PC-9 (cell line): ENCODE results near the gene A4GNT. TPM values are rescaled to one million over a fixed set of nuclear protein-coding genes. Genes with fewer than 3 reads are reported as not detected.
A peak's percentile ranks its signal among the peaks of the same experiment; 100 is the strongest.
"Not testable (repeated sequence)": the region's sequence is repeated elsewhere in the genome, so short reads cannot be mapped to it uniquely, and the experiment has no call there.

ENCODE experiments used
- BruUV-seq: library from RNA; stranded (reverse); fragments of 400-500 nt; replicated peaks from 2 replicates; lab custom pipeline; 2021; lab: Mats Ljungman, UMichigan
- CTCF ChIA-PET: fragments of 300-600 bp; sonication (Branson Sonifier 250); formaldehyde crosslinking; loops from one replicate; lab custom pipeline; 2022; ENCODE audit warnings: antibody characterized with exemption; lab: Charles Lee
- POLR2A ChIA-PET: fragments of 300-600 bp; sonication (Branson Sonifier 250); formaldehyde crosslinking; loops from one replicate; lab custom pipeline; 2022; ENCODE audit warnings: antibody characterized with exemption; ENCODE audit not compliant: unreplicated experiment; lab: Charles Lee
- DNase-seq, 2 experiments: peaks; one replicate each; pipeline versions ENCODE4 v3.0.0 to v3.0.0-alpha.2; 2015 to 2022; ENCODE audit warnings: mixed read lengths in 1 of 2
- H2AFZ ChIP-seq: fragments of 200-600 bp; sonication (generic); 2 replicates; pipeline ENCODE4 v1.8.1; 2017; ENCODE audit warnings: antibody characterized with exemption
- H3F3A ChIP-seq: fragments of 200-600 bp; sonication (generic); 2 replicates; pipeline ENCODE4 v1.8.1; 2017; ENCODE audit warnings: antibody characterized with exemption, mild to moderate bottlenecking, low read depth; ENCODE audit not compliant: insufficient read depth
- H3K27ac ChIP-seq: fragments of 200-600 bp; sonication (generic); 2 replicates; pipeline ENCODE4 v1.6.1; 2016; ENCODE audit warnings: mixed run types
- H3K27me3 ChIP-seq: fragments of 200-600 bp; sonication (generic); 2 replicates; pipeline ENCODE4 v1.6.1; 2016; ENCODE audit warnings: low read depth, mixed run types; ENCODE audit not compliant: insufficient read depth
- H3K36me3 ChIP-seq: fragments of 200-600 bp; sonication (generic); 2 replicates; pipeline ENCODE4 v1.6.1; 2016; ENCODE audit warnings: low read depth, mixed run types
- H3K4me1 ChIP-seq: fragments of 200-600 bp; sonication (generic); replicated peaks from 2 replicates; pipeline ENCODE4 v1.6.1; 2016; ENCODE audit warnings: mixed run types; ENCODE audit not compliant: insufficient read depth
- H3K4me2 ChIP-seq: fragments of 200-600 bp; sonication (generic); 2 replicates; pipeline ENCODE4 v1.6.1; 2017; ENCODE audit warnings: mixed run types
- H3K4me3 ChIP-seq: fragments of 200-600 bp; sonication (generic); 2 replicates; pipeline ENCODE4 v1.6.1; 2016; ENCODE audit warnings: mixed run types
- H3K79me2 ChIP-seq: fragments of 200-600 bp; sonication (generic); 2 replicates; pipeline ENCODE4 v1.6.1; 2017; ENCODE audit warnings: low read depth, mixed run types
- H3K9me2 ChIP-seq: fragments of 200-600 bp; sonication (generic); 2 replicates; pipeline ENCODE4 v1.8.1; 2017; ENCODE audit warnings: mild to moderate bottlenecking; ENCODE audit not compliant: insufficient read depth
- H3K9me3 ChIP-seq: fragments of 200-600 bp; sonication (generic); 2 replicates; pipeline ENCODE4 v1.8.1; 2016; ENCODE audit warnings: low read depth; ENCODE audit not compliant: insufficient read depth
- H4K20me1 ChIP-seq: fragments of 200-600 bp; sonication (generic); 2 replicates; pipeline ENCODE4 v1.8.1; 2017; ENCODE audit not compliant: insufficient read depth
- EZH2 ChIP-seq: fragments of 200-600 bp; sonication (generic); IDR thresholded peaks from 2 replicates; pipeline ENCODE4 v1.8.0; 2017; ENCODE audit warnings: antibody characterized with exemption, low read depth
- intact Hi-C: fragments of 100-400 bp; cut with micrococcal nuclease; formaldehyde crosslinking; loops from one replicate; pipeline ENCODE4 v1.10.0; 2022; ENCODE audit not compliant: unreplicated experiment
- total RNA-seq: library from RNA; stranded (reverse); gene quantifications from 2 replicates; pipeline ENCODE4 v1.2.3, GENCODE V29; 2021
- TF ChIP-seq, protein P1 (sequence below): fragments of 200-600 bp; sonication (generic); conservative IDR thresholded peaks from 2 replicates; pipeline ENCODE4 v1.6.1; 2017; ENCODE audit warnings: mixed run types, antibody characterized with exemption, mild to moderate bottlenecking, moderate library complexity

A4GNT gene
- total RNA-seq, 1 experiment from 2014 or later = not detected

DNA sequence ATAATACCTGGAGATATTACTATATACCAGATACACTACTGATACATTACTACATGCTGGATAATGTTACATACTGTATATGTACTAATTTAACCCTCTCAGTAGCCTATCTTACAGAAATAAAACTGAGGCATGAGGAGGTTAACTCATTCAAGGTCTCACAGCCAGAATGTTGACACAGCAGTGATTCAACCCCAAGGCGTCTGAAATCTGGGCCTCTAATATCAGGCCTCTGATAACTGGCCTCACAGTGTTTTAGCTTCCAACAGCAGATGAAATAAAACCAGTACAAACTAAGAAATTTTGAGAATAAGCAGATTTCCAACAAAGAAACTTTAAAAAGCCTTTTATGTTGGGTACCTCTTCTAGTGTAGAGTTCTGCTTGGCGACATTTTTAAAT, 40.2 kb downstream of the A4GNT start:
- Histone ChIP-seq H3F3A (peaks cover 12% of the 10 kb centered on the region; the same call in 1 of the 2 replicates), H3K4me3 (no peak overlapping the region), H3K9me3 (no peaks in the 10 kb centered on the region), H3K27ac (no peak overlapping the region), H3K27me3 (no peaks in the 10 kb centered on the region), H3K79me2 (no peaks in the 10 kb centered on the region), H3K4me2 (no peak overlapping the region), H3K36me3 (no peaks in the 10 kb centered on the region), H2AFZ (no peak overlapping the region), H3K4me1 (peaks cover 36% of the 10 kb centered on the region), H3K9me2 (no peaks in the 10 kb centered on the region), H4K20me1 (no peaks in the 10 kb centered on the region)
- no TSS peak for BruUV-seq
- intact Hi-C loops = no loop called here
- TF ChIP-seq EZH2 = no peak
- TF ChIP-seq, protein P1, sequence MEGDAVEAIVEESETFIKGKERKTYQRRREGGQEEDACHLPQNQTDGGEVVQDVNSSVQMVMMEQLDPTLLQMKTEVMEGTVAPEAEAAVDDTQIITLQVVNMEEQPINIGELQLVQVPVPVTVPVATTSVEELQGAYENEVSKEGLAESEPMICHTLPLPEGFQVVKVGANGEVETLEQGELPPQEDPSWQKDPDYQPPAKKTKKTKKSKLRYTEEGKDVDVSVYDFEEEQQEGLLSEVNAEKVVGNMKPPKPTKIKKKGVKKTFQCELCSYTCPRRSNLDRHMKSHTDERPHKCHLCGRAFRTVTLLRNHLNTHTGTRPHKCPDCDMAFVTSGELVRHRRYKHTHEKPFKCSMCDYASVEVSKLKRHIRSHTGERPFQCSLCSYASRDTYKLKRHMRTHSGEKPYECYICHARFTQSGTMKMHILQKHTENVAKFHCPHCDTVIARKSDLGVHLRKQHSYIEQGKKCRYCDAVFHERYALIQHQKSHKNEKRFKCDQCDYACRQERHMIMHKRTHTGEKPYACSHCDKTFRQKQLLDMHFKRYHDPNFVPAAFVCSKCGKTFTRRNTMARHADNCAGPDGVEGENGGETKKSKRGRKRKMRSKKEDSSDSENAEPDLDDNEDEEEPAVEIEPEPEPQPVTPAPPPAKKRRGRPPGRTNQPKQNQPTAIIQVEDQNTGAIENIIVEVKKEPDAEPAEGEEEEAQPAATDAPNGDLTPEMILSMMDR = no peak
- POLR2A ChIA-PET = no interaction called here
- CTCF ChIA-PET = no interaction called here
- no peak for DNase-seq

DNA sequence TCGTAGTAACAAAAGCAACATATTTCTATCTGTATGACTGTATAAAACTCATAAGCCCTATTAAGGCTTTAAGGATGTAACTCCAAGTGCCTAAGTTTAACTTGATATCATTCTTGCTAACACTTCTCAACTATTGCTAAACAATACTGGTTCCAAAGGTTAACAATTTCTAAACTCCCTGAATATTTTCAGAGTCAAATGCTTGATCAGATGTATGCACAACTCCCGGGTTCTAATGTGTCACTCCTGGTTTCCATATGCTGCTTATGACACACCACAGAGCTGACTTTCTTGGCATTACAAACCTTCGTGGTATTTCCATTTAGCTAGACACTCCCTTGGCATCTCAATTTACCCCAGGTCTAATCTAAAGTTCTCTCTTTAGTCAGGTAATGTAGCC, 43.1 kb downstream of the A4GNT start:
- Histone ChIP-seq H3K79me2 (no peaks in the 10 kb centered on the region), H3K27ac (peak overlapping the region; percentile 65), H3K4me3 (no peak overlapping the region), H3K9me3 (no peaks in the 10 kb centered on the region), H4K20me1 (no peaks in the 10 kb centered on the region), H2AFZ (no peak overlapping the region), H3K9me2 (no peaks in the 10 kb centered on the region), H3F3A (peaks cover 12% of the 10 kb centered on the region; the same call in 1 of the 2 replicates), H3K4me2 (peak overlapping the region; percentile 12), H3K4me1 (peaks cover 31% of the 10 kb centered on the region), H3K27me3 (no peaks in the 10 kb centered on the region), H3K36me3 (no peaks in the 10 kb centered on the region)
- POLR2A ChIA-PET = interaction anchor here (0.5 kb wide), 1 partner anchor 12 kb away, joined by 8 read pairs; no protein-coding TSS in a partner anchor
- no TSS peak for BruUV-seq
- no peak for TF ChIP-seq EZH2
- TF ChIP-seq, protein P1 = no peak
- intact Hi-C loops = no loop called here
- CTCF ChIA-PET = interaction anchor here (0.5 kb wide), 1 partner anchor 31 kb away, joined by 3 read pairs; no protein-coding TSS in a partner anchor
- DNase-seq = peak in 1 of 2 experiments; percentile 92

DNA sequence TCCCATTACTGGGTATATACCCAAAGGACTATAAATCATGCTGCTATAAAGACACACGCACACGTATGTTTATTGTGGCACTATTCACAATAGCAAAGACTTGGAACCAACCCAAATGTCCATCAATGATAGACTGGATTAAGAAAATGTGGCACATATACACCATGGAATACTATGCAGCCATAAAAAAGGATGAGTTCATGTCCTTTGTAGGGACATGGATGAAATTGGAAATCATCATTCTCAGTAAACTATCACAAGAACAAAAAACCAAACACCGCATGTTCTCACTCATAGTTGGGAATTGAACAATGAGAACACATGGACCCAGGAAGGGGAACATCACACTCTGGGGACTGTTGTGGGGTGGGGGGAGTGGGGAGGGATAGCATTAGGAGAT, 46.4 kb downstream of the A4GNT start:
- H2AFZ ChIP-seq, H3K27me3 ChIP-seq, H3K79me2 ChIP-seq, H3K4me2 ChIP-seq, H3K27ac ChIP-seq, H4K20me1 ChIP-seq, DNase-seq, H3K9me2 ChIP-seq, H3K4me3 ChIP-seq, H3K36me3 ChIP-seq, CTCF ChIA-PET, H3K9me3 ChIP-seq, POLR2A ChIA-PET, intact Hi-C loops, BruUV-seq: not testable (repeated sequence)
- peaks cover 45% of the 10 kb centered on the region for H3K4me1 ChIP-seq
- H3F3A ChIP-seq = peaks cover 29% of the 10 kb centered on the region; the same call in 1 of the 2 replicates

DNA sequence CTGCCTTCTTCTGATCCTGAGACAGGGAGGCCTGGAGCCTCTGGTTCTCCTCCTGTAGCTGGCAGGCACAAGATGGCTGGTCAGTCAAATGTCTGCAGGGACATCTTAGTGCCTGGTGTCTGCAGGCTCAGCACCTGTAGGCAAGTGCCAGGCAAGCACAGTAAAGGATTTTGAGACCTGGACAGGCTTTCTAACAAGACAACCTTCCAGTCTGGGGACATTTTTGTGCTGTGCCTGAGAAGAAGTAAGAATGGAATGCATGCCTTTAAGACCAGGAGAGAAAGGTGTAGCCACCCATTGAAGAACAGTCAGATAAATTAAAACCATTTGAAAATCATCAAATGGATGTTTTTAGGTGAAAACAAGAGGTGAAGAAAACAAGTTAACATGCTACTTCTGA, 48.0 kb downstream of the A4GNT start:
- intact Hi-C loops = no loop called here
- H3K4me1 ChIP-seq = peaks cover 40% of the 10 kb centered on the region
- H3K4me3 ChIP-seq = no peak overlapping the region
- TF ChIP-seq EZH2 = no peak
- TF ChIP-seq, protein P1 = no peak
- H2AFZ ChIP-seq = no peak overlapping the region
- H3K9me3 ChIP-seq = no peaks in the 10 kb centered on the region
- H3K4me2 ChIP-seq = no peak overlapping the region
- BruUV-seq = no TSS peak
- H3K27ac ChIP-seq = no peak overlapping the region
- no peaks in the 10 kb centered on the region for H4K20me1 ChIP-seq
- H3F3A ChIP-seq = peaks cover 29% of the 10 kb centered on the region; the same call in 1 of the 2 replicates
- no peaks in the 10 kb centered on the region for H3K36me3 ChIP-seq
- CTCF ChIA-PET = no interaction called here
- no peaks in the 10 kb centered on the region for H3K27me3 ChIP-seq
- DNase-seq = no peak
- no peaks in the 10 kb centered on the region for H3K79me2 ChIP-seq
- POLR2A ChIA-PET = no interaction called here
- no peaks in the 10 kb centered on the region for H3K9me2 ChIP-seq
